Brain pericyte (primary cell): ENCODE data around the gene FNIP2.
"Not testable (repeated sequence)": the region's sequence is repeated elsewhere in the genome, so short reads cannot be mapped to it uniquely, and the experiment has no call there.

Experiments used
- DNase-seq: peaks from one replicate; pipeline ENCODE4 v3.0.0-alpha.2; 2012; ENCODE audit warnings: low read depth, low spot score

Gene FNIP2

GRCh38 chr4:158789853-158790252 lies 21.0 kb downstream of the FNIP2 start:
- no peak for DNase-seq

- no peak for DNase-seq
These were observed 24.2 kb downstream of the FNIP2 start for GRCh38 chr4:158793021-158793420.

GRCh38 chr4:158793430-158793829 lies 24.6 kb downstream of the FNIP2 start:
- not testable (repeated sequence) for DNase-seq

- no peak for DNase-seq
These were observed 27.7 kb downstream of the FNIP2 start for GRCh38 chr4:158796370-158797140.

- DNase-seq = no peak
These were observed 29.2 kb downstream of the FNIP2 start for GRCh38 chr4:158798062-158798461.

GRCh38 chr4:158799013-158799770 lies 30.4 kb downstream of the FNIP2 start:
- DNase-seq = no peak

- DNase-seq = no peak
These were observed 31.0 kb downstream of the FNIP2 start for GRCh38 chr4:158799856-158800255.

GRCh38 chr4:158801066-158801465 lies 32.2 kb downstream of the FNIP2 start:
- DNase-seq = no peak

DNA sequence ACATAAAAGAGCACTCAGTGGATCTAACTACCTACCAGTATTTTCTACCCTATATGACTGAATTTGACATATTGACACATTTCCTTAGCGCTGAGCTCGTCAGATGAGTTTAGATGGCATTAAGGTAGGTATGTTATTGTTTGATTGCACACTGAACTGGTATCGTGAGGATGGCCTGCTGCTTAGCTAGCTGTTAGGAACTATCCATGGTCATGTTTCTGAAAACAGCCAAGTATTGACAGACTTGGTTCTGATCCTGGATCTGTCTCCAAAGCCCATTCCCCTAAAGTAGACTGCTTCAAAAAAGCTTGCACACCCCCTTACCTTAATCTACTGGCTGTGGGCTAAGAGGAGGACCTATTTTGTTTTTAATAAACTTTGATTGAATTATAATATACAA lies 32.9 kb downstream of the FNIP2 start:
- DNase-seq = no peak

DNA sequence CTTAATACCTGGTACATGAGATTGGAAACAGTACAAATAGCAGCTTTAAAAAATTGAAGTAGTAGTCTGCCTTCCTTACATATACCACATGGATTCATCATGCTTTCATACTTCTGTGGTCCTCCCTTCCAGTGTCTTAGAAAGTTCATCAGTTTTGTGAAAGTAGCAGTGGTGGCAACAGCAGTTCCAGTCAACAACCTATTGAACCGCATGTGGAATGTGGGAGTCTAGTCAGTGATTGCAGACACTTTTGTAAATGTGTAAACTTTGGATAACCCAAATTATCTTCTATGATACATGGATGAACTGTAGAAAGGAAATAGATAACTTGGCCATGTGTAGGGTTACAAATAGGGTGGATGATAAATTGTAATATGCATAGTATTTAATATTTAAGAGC lies 34.1 kb downstream of the FNIP2 start:
- no peak for DNase-seq

DNA sequence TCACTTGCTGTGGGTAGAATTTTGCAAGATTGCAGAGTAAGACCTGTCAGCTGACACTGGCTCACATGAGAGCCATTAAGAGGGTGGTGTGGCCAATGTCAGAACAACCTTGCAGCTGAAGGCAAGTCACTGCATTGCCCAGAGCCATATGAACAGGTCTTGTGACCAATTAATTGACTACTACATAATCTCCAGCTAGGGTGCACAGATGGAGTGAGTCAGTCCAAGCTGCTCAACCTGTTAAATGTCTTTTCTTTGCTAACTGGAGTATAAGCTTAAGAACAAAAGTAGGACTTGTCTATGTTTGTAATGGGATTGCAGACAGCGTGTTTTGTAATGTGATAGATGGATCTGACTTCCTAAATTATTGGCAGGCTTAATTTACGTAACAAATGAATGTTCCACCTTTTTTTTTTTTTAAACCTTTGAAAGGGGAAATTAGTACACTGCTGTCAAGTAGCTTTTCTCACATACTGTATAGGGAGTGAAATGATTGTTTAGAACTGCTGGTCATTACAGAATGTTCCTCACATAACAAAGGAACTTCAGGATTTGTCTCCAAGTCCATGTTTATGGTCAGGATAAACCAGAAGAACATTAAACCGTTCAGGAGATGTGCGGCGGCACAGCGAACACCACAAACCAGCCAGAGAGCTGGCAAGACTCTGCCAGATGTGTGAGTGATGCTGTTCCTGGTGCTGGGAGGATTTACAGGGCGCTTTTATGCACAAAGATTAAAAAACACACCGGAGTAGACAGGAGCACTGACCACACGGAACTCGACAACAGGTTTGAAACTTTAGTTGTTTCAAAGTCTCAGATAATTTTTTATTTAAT lies 37.0 kb downstream of the FNIP2 start:
- no peak for DNase-seq

- DNase-seq = no peak
These were observed 38.9 kb downstream of the FNIP2 start for GRCh38 chr4:158807691-158808090.

- no peak for DNase-seq
These were observed 39.6 kb downstream of the FNIP2 start for GRCh38 chr4:158808399-158808798.

DNA sequence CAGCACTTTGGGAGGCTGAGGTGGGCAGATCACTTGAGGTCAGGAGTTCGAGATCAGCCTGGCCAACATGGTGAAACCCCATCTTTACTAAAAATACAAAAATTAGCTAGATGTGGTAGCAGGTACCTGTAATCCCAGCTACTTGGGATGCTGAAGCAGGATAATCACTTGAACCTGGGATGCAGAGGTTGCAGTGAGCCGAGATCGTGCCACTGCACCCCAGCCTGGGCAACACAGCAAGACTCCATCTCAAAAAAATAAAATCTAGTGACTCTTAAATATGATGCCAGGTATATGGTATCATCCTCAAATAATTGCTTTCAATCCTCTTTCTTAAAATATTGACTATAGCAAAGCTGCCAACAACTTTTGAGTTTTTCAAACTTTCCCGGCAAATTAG lies 40.4 kb downstream of the FNIP2 start:
- not testable (repeated sequence) for DNase-seq

DNA sequence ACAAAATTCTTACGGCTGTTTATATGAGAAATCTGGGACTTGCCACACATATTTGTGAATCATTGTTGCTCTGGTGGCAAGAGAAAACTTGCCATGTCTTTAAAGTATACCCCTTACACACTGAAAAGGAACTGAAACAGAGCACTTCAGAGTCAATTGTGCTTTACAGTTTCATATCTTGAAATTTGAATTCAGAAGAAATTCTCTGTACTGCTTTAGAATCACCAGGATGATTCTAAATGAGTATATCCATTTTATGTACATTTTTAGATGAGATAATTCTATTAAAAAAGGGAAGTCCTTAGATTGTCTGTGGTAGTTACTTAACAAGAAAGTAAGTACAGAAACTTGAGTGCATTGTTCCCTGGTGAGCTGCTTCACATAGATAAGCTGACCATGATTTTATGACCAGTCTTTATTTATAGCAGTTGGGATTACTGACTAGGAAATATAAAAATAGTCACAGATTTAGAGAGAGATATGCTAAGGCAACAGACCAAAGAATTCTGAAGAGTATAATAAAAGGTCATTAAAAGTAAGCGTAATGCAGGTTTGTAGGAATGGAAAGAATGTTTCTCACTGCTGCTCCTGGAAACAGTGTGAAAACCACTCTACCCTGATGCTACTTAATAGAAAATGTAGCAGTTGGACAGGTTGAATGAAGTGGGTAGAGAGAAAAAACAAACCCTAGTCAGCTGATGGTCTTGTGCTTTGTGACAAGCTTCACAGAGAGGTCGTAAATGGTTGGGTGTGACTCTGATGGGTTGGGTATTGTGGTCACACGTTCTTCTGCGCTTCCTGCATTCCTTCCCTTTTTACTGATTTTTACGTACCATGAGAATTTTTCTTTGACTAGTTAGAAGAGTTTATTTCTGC lies 41.0 kb downstream of the FNIP2 start:
- no peak for DNase-seq

GRCh38 chr4:158810487-158811215 lies 41.8 kb downstream of the FNIP2 start:
- peak; percentile 67 for DNase-seq

GRCh38 chr4:158811216-158811540 lies 42.4 kb downstream of the FNIP2 start:
- DNase-seq = no peak

DNA sequence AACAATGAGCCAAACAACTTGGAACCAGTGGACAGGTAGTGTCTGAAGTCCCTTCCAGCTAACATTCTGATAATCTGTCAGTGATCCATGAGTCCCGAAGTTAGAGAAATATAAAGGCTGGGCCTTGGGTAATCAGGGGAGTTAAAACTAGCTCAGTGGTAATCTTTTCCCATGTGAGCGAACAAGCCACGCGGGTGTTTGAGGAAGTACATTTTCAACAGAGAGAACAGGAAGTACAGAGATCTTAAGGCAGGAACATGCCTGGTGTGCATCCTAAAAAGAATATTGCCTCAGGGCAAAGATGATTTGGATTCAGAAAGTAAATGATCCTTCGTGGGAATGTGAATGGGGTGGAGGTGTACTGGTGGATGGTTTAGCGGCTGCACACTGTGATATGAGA lies 42.9 kb downstream of the FNIP2 start:
- no peak for DNase-seq

- no peak for DNase-seq
These were observed 43.3 kb downstream of the FNIP2 start for GRCh38 chr4:158812133-158812532.

GRCh38 chr4:158812543-158812942 lies 43.7 kb downstream of the FNIP2 start:
- no peak for DNase-seq

DNA sequence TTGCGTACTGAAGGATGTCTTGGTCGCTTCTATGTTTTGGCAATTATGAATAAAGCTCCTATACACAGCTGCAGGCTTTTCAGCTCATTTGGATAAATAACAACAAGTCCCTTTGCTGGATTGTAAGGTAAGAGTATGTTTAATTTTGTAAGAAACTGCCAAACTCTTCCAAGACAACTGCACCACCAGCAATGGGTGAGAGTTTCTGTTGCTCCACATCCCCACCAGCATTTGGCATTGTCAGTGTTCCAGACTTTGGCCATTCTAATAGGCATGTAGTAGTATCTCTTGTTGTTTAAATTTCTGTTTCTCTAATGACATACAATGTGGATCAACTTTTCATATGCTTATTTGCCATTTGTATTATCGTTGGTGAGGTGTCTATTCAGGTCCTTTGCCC lies 44.3 kb downstream of the FNIP2 start:
- no peak for DNase-seq
